CD4-positive, alpha-beta memory T cell (primary cell): ENCODE results near the gene SLITRK4. TPM values are rescaled to one million over a fixed set of nuclear protein-coding genes. Genes with fewer than 3 reads are reported as not detected.
A peak's percentile ranks its signal among the peaks of the same experiment; 100 is the strongest.

Experiments
- CTCF ChIA-PET: fragments of 350-600 bp; sonication (Branson Sonifier 250); formaldehyde crosslinking; loops from one replicate; lab custom pipeline; 2021; ENCODE audit warnings: inconsistent platforms; ENCODE audit not compliant: partially characterized antibody; lab: Charles Lee
- POLR2A ChIA-PET: fragments of 350-600 bp; sonication (Branson Sonifier 250); formaldehyde crosslinking; loops from one replicate; lab custom pipeline; 2021; ENCODE audit not compliant: partially characterized antibody; lab: Charles Lee
- DNase-seq, 5 donors: peaks; one replicate each; pipeline versions ENCODE4 v3.0.0 to v3.0.0-alpha.2; 2020 to 2022; ENCODE audit warnings: mixed read lengths in 1 of 5
- H3K27ac ChIP-seq: one replicate; pipeline ENCODE4 v1.7.0; 2013; ENCODE audit warnings: low read depth, low read length
- H3K27me3 ChIP-seq: 2 replicates; pipeline ENCODE4 v1.7.0; 2013; ENCODE audit warnings: mild to moderate bottlenecking, low read length, moderate library complexity; ENCODE audit not compliant: insufficient read depth
- H3K36me3 ChIP-seq: 2 replicates; pipeline ENCODE4 v1.7.0; 2013; ENCODE audit warnings: mild to moderate bottlenecking, low read length, moderate library complexity; ENCODE audit not compliant: insufficient read depth
- H3K4me1 ChIP-seq: 2 replicates; pipeline ENCODE4 v1.7.0; 2013; ENCODE audit warnings: mild to moderate bottlenecking, low read length, moderate library complexity; ENCODE audit not compliant: insufficient read depth
- H3K4me3 ChIP-seq, 2 donors: one replicate each; pipeline ENCODE4 v1.7.0; 2013; ENCODE audit warnings: low read length in 2 of 2, mild to moderate bottlenecking in 1 of 2
- H3K9me3 ChIP-seq, 2 donors: one replicate each; pipeline ENCODE4 v1.7.0; 2013; ENCODE audit warnings: low read length in 2 of 2, control low read depth in 1 of 2; ENCODE audit not compliant: control insufficient read depth in 1 of 2
- H3K27ac Mint-ChIP-seq, 7 donors: one replicate each; pipeline ENCODE4 v1.8.0; 2020 to 2021; ENCODE audit warnings: mixed read lengths in 7 of 7, mild to moderate bottlenecking in 6 of 7, inconsistent platforms in 3 of 7, moderate library complexity in 3 of 7
- H3K27me3 Mint-ChIP-seq, 2 donors: one replicate each; pipeline ENCODE4 v1.8.0; 2020 to 2021; ENCODE audit warnings: mixed read lengths in 2 of 2
- H3K36me3 Mint-ChIP-seq, 2 donors: one replicate each; pipeline ENCODE4 v1.8.0; 2020 to 2021; ENCODE audit warnings: mixed read lengths in 2 of 2, inconsistent platforms in 1 of 2, mild to moderate bottlenecking in 1 of 2
- H3K4me1 Mint-ChIP-seq, 4 donors: one replicate each; pipeline ENCODE4 v1.8.0; 2020 to 2021; ENCODE audit warnings: mixed read lengths in 4 of 4, mild to moderate bottlenecking in 1 of 4
- H3K4me3 Mint-ChIP-seq, 8 donors: one replicate each; pipeline ENCODE4 v1.8.0; 2020 to 2021; ENCODE audit warnings: mixed read lengths in 8 of 8, mild to moderate bottlenecking in 7 of 8, moderate library complexity in 6 of 8, inconsistent platforms in 3 of 8
- H3K9me3 Mint-ChIP-seq, 8 donors: one replicate each; pipeline ENCODE4 v1.8.0; 2020 to 2021; ENCODE audit warnings: mixed read lengths in 8 of 8, mild to moderate bottlenecking in 5 of 8, inconsistent platforms in 3 of 8, moderate library complexity in 1 of 8
- intact Hi-C: fragments of 100-400 bp; cut with micrococcal nuclease; formaldehyde crosslinking; loops from one replicate; pipeline ENCODE4 v1.15.1; 2023
- polyA plus RNA-seq, 2 donors: library from polyadenylated mRNA; unstranded; fragments of 300-500 nt; fragmentation: Illumina TruSeq; gene quantifications; one replicate each; pipeline ENCODE4 v1.2.3, GENCODE V29; 2021
- total RNA-seq, 2 experiments: library from RNA; stranded (reverse); gene quantifications; one replicate each; pipeline ENCODE4 v1.2.3, GENCODE V29; 2021

Gene SLITRK4
- total and polyA plus RNA-seq, 4 experiments from 2014 or later: not detected

DNA sequence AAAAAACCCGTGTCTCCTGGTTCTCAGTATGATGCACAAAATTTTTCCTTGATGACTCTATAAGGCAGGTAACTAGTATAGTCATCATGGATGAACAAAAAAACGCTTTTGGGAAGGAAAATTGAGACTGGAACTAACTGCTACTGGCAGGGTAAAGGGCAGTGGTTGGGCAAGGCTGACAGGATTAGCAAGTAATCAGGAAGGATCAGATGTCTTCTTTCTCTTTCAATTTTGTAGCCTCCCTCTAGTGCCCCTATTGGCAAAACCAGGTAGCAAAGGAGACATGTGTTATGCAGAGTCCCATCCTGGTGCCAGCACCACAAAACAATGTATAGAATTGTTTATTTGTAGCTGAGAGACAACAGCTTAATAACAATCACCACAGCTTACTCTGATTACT, 12.8 kb upstream of the SLITRK4 start:
- Mint-ChIP-seq H3K4me3 (peak overlapping the region in 1 of 8 donors; percentile 45), H3K9me3 (peaks cover 0 to 3% (median 0%) of the 10 kb centered on the region in 8 donors), H3K27me3 (no peaks in the 10 kb centered on the region), H3K4me1 (no peaks in the 10 kb centered on the region), H3K36me3 (no peaks in the 10 kb centered on the region), H3K27ac (no peak overlapping the region)
- H3K9me3 ChIP-seq: no peaks in the 10 kb centered on the region
- H3K27me3 ChIP-seq: no peaks in the 10 kb centered on the region
- DNase-seq: no peak
- ChIA-PET POLR2A (no interaction called here), CTCF (no interaction called here)
- intact Hi-C loops: no loop called here
- H3K36me3 ChIP-seq: no peaks in the 10 kb centered on the region
- no peak overlapping the region for H3K27ac ChIP-seq
- no peaks in the 10 kb centered on the region for H3K4me1 ChIP-seq
- no peak overlapping the region for H3K4me3 ChIP-seq

DNA sequence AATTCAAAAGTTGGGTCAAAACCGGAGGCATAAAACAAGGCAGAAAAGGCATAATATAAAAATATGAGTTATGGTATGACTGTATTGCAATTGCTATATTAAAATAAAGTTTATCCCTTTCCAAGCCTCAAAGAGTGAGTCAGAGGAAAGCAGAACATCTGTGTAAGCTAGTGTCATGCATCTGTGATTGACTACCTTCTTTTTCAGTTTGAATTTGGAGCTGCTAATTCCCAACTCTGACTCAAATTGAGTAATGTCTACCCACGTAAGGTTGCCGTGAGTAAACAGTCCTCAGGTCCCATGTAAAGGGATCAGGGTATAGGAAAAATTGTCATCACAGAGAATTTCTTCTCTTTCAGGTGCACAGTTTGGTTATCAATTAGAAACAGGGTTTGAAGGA, 6.5 kb upstream of the SLITRK4 start:
- intact Hi-C loops: no loop called here

DNA sequence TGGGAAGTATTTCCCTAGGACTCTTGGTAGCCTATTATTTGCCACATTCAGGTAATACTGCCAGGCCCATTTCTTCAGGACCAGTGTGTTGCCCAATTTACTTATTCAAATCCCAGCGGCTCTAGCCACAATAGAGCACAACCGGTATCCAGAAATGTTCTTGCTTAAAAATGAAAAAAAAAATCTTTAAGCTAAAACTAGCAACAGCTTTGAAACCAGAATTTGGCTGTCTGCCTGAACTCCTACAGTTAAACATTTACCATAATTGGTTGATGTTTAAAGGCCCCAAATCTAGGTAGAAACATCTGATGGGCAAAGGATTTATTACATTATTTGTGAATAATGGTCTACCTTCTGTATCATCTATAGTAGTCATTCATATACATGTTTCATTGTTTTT, 930 bp upstream of the SLITRK4 start:
- CTCF ChIA-PET: no interaction called here
- Histone ChIP-seq H3K4me1 (no peaks in the 10 kb centered on the region), H3K27me3 (no peaks in the 10 kb centered on the region), H3K36me3 (no peaks in the 10 kb centered on the region), H3K4me3 (no peak overlapping the region), H3K9me3 (no peaks in the 10 kb centered on the region), H3K27ac (no peak overlapping the region)
- Mint-ChIP-seq H3K27ac (no peak overlapping the region), H3K27me3 (peaks cover 3 to 5% of the 10 kb centered on the region in 2 donors), H3K4me3 (no peak overlapping the region), H3K36me3 (no peaks in the 10 kb centered on the region), H3K4me1 (no peaks in the 10 kb centered on the region), H3K9me3 (peaks cover 0 to 9% (median 3%) of the 10 kb centered on the region in 8 donors)
- POLR2A ChIA-PET: no interaction called here
- DNase-seq: no peak
- intact Hi-C loops: no loop called here

More for the DNA sequence above, 6.5 kb upstream of the SLITRK4 start:
- ChIA-PET CTCF (no interaction called here), POLR2A (no interaction called here)
- Histone ChIP-seq H3K27me3 (no peaks in the 10 kb centered on the region), H3K4me1 (no peaks in the 10 kb centered on the region), H3K4me3 (no peak overlapping the region), H3K27ac (no peak overlapping the region), H3K36me3 (no peaks in the 10 kb centered on the region), H3K9me3 (no peaks in the 10 kb centered on the region)
- H3K36me3 Mint-ChIP-seq: no peaks in the 10 kb centered on the region
- no peaks in the 10 kb centered on the region for H3K4me1 Mint-ChIP-seq
- DNase-seq: no peak
- peaks cover 0 to 5% (median 0%) of the 10 kb centered on the region in 8 donors for H3K9me3 Mint-ChIP-seq
- H3K27me3 Mint-ChIP-seq: no peaks in the 10 kb centered on the region
- no peak overlapping the region for H3K4me3 Mint-ChIP-seq
- H3K27ac Mint-ChIP-seq: no peak overlapping the region

GRCh38 chrX:143634663-143635455, 1.0 kb downstream of the SLITRK4 start:
- CTCF ChIA-PET: no interaction called here
- Mint-ChIP-seq H3K27me3 (peaks cover 3 to 5% of the 10 kb centered on the region in 2 donors), H3K36me3 (no peaks in the 10 kb centered on the region), H3K27ac (no peak overlapping the region), H3K4me3 (peak overlapping the region in 1 of 8 donors; percentile 71), H3K4me1 (no peaks in the 10 kb centered on the region), H3K9me3 (peaks cover 0 to 9% (median 3%) of the 10 kb centered on the region in 8 donors)
- Histone ChIP-seq H3K27me3 (no peaks in the 10 kb centered on the region), H3K36me3 (no peaks in the 10 kb centered on the region), H3K4me3 (no peak overlapping the region), H3K9me3 (no peaks in the 10 kb centered on the region), H3K4me1 (no peaks in the 10 kb centered on the region), H3K27ac (no peak overlapping the region)
- intact Hi-C loops: no loop called here
- no peak for DNase-seq
- POLR2A ChIA-PET: no interaction called here

DNA sequence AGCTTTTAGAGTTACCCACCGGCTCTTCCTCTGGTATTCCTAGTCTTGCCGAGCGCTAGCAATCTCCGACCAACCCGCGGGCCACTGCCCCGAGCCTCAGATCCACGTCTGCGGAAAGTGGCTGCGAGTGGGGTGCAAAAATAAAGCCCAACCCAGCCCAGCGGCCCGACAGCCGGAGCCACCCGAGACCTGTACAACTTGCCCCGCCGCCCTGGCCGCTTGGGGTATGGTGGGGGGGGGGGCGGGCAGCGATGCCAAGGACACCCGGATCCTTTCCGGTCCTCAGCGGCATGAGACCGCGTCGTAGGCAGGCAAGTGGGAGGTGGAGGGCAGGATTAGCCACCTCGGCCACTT, 1.6 kb downstream of the SLITRK4 start:
- no peaks in the 10 kb centered on the region for H3K27me3 ChIP-seq
- no peak for DNase-seq
- Mint-ChIP-seq H3K27me3 (peaks cover 3 to 5% of the 10 kb centered on the region in 2 donors), H3K4me3 (no peak overlapping the region), H3K36me3 (no peaks in the 10 kb centered on the region), H3K9me3 (peaks cover 0 to 9% (median 2%) of the 10 kb centered on the region in 8 donors), H3K27ac (no peak overlapping the region), H3K4me1 (no peaks in the 10 kb centered on the region)
- no peak overlapping the region for H3K27ac ChIP-seq
- H3K4me3 ChIP-seq: no peak overlapping the region
- H3K36me3 ChIP-seq: no peaks in the 10 kb centered on the region
- ChIA-PET POLR2A (no interaction called here), CTCF (no interaction called here)
- intact Hi-C loops: no loop called here
- no peaks in the 10 kb centered on the region for H3K4me1 ChIP-seq
- no peaks in the 10 kb centered on the region for H3K9me3 ChIP-seq

- ChIA-PET POLR2A (no interaction called here), CTCF (no interaction called here)
- intact Hi-C loops: no loop called here
- H3K4me1 Mint-ChIP-seq: no peaks in the 10 kb centered on the region
- peaks cover 0 to 9% (median 2%) of the 10 kb centered on the region in 8 donors for H3K9me3 Mint-ChIP-seq
- Histone ChIP-seq H3K27ac (no peak overlapping the region), H3K36me3 (no peaks in the 10 kb centered on the region), H3K4me1 (no peaks in the 10 kb centered on the region), H3K4me3 (no peak overlapping the region), H3K27me3 (no peaks in the 10 kb centered on the region), H3K9me3 (no peaks in the 10 kb centered on the region)
- peaks cover 3 to 5% of the 10 kb centered on the region in 2 donors for H3K27me3 Mint-ChIP-seq
- DNase-seq: no peak
- no peak overlapping the region for H3K4me3 Mint-ChIP-seq
- H3K27ac Mint-ChIP-seq: no peak overlapping the region
- no peaks in the 10 kb centered on the region for H3K36me3 Mint-ChIP-seq
Measured at GRCh38 chrX:143633461-143634308, 2.2 kb downstream of the SLITRK4 start.

- no peak overlapping the region for H3K4me3 Mint-ChIP-seq
- H3K4me1 Mint-ChIP-seq: no peaks in the 10 kb centered on the region
- H3K4me1 ChIP-seq: no peaks in the 10 kb centered on the region
- peaks cover 0 to 9% (median 2%) of the 10 kb centered on the region in 8 donors for H3K9me3 Mint-ChIP-seq
- DNase-seq: no peak
- ChIA-PET CTCF (no interaction called here), POLR2A (no interaction called here)
- no peaks in the 10 kb centered on the region for H3K9me3 ChIP-seq
- H3K27ac ChIP-seq: no peak overlapping the region
- no peaks in the 10 kb centered on the region for H3K36me3 Mint-ChIP-seq
- H3K27me3 ChIP-seq: no peaks in the 10 kb centered on the region
- peaks cover 3 to 5% of the 10 kb centered on the region in 2 donors for H3K27me3 Mint-ChIP-seq
- H3K4me3 ChIP-seq: no peak overlapping the region
- intact Hi-C loops: no loop called here
- H3K36me3 ChIP-seq: no peaks in the 10 kb centered on the region
- no peak overlapping the region for H3K27ac Mint-ChIP-seq
Measured at GRCh38 chrX:143632625-143633410, 3.1 kb downstream of the SLITRK4 start.
